Measurements from ENCODE around the gene CASP14. TPM values are rescaled to one million over a fixed set of nuclear protein-coding genes. Genes with fewer than 3 reads are reported as not detected.

The CASP14 gene
- total RNA-seq, 1 donor = not detected

DNA sequence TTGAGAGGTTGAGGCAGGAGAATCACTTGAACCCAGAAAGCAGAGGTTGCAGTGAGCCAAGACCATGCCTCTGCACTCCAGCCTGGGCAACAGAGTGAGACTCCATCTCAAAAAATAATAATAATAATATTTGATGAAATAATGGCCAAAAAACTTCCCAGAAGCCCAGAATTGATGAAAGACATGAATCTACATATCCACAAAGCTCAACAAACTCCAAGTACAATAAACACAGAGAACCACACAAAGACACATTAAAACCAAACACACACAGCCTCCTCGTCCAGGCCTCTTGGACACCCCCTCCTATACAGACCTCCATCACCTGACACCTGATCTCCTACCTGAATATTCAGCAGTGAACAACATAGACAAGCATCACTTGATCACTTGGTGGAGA, 54.7 kb downstream of the CASP14 start:
- DNase-seq (ENCODE audit: low read depth) = no peak
- TF ChIP-seq, protein P1, sequence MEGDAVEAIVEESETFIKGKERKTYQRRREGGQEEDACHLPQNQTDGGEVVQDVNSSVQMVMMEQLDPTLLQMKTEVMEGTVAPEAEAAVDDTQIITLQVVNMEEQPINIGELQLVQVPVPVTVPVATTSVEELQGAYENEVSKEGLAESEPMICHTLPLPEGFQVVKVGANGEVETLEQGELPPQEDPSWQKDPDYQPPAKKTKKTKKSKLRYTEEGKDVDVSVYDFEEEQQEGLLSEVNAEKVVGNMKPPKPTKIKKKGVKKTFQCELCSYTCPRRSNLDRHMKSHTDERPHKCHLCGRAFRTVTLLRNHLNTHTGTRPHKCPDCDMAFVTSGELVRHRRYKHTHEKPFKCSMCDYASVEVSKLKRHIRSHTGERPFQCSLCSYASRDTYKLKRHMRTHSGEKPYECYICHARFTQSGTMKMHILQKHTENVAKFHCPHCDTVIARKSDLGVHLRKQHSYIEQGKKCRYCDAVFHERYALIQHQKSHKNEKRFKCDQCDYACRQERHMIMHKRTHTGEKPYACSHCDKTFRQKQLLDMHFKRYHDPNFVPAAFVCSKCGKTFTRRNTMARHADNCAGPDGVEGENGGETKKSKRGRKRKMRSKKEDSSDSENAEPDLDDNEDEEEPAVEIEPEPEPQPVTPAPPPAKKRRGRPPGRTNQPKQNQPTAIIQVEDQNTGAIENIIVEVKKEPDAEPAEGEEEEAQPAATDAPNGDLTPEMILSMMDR (IDR thresholded peaks at IDR 0.05; ENCODE audit: insufficient read depth, low read depth, low read length) = no peak
- no peak overlapping the region for H3K4me3 ChIP-seq (ENCODE audit: low read depth, low read length)

DNA sequence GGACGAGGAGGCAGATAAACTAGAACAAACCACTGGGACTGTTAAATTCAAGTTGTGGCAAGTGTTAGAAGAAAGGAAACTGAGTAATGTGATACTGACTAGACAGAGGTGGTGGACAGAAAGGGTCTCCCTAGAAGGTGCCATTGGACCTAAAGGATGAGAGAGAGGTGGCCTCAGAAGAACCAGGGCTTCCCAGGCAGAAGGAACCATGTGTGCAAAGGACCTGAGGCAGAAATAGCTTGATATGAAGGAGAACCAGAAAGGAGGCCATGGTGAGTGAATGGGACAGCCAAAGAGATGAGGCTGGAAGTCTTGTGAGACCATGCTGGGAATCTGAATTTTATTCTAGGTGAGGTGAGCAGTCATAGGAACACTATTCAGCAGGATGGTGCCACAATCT, 55.1 kb downstream of the CASP14 start:
- TF ChIP-seq, protein P1 (IDR thresholded peaks at IDR 0.05; ENCODE audit: insufficient read depth, low read depth, low read length) = no peak
- H3K4me3 ChIP-seq (ENCODE audit: low read depth, low read length) = no peak overlapping the region
- DNase-seq (ENCODE audit: low read depth) = no peak

DNA sequence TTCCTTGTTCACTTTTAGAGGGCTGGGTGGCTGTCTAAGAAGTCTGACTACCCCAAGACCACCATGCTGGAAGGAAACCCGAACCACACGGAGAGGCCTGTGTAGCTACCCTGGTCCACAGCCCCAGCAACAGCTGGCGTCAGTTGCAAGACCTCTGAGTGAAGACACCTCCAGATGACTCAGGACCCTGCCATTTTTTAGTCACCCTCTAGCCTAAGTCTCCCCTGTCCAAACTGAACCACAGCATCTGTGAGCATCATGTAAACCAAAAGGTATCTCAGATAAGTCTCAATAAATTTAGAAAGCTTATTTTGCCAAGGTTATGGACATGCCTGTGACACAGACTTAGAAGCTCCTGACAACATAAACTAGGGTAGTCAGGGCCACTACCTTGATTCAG, 55.8 kb downstream of the CASP14 start:
- no peak for DNase-seq (ENCODE audit: low read depth)
- H3K4me3 ChIP-seq (ENCODE audit: low read depth, low read length) = no peak overlapping the region
- TF ChIP-seq, protein P1 (IDR thresholded peaks at IDR 0.05; ENCODE audit: insufficient read depth, low read depth, low read length) = no peak

DNA sequence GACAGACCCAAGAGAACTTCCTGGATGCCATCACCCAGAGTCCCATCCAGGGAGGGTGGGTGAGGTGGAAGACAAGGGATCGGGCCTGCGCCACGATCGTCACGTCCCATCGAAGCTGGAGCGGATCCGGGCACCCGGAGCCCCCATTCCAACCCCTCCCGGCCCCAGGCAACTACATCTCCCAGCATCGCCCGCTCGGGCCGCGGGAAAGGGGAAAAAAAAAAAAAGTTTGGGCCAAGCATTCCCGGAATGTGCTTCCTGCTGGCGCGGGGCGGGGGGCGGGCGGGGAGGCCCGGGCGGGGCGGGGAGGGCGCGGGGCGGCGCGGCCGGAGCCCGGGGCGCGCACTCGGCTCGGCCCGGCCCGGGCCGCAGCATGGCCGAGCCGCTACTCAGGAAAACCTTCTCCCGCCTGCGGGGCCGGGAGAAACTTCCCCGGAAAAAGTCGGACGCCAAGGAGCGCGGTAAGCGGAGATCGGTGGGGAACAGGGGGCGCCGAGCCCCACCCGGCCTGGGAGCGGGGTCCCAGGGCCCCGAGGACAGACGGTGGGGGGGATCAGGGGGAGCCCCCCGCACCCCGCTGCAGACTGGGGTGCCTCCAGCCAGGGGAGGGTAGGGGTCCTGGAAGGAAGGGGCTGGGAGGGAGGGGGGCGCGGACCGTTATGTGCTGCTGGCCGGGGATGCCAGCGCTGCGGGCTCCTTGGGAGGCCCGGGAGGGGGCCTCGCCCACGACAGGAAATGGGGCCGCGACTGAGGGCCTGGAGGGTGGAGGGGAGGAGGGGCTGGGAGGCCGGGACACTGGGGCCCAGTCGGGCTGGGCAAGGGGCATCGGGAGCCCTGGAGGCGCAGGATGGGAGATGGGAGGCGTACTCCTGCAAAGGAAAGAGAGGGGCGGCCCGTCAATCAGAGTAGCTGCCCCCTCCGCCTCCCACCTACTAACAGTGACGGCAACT, 58.1 kb downstream of the CASP14 start, which contains the start of gene SYDE1:
Gene SYDE1, plus strand, starts transcription at position 341 of the 950 bp plus-strand sequence. Its CDS starts 33 bp downstream, at position 374.
- DNase-seq (ENCODE audit: low read depth) = peak; percentile 59
- TF ChIP-seq, protein P1 (IDR thresholded peaks at IDR 0.05; ENCODE audit: insufficient read depth, low read depth, low read length) = no peak
- peak within 1 kb of the TSS; percentile 79 for H3K4me3 ChIP-seq (ENCODE audit: low read depth, low read length)

Other genes with a start within 250 kb of the CASP14 start
- gene OR7A5, start 214.3 kb upstream of the CASP14 start, total RNA-seq = not detected in 2 replicates
- gene OR7C1, start 214.3 kb upstream of the CASP14 start, total RNA-seq = under 0.01 TPM in 1 of 2 replicates, not detected in the other
- gene OR7A10, start 200.6 kb upstream of the CASP14 start, total RNA-seq = not detected in 2 replicates
- gene OR7A17, start 163.3 kb upstream of the CASP14 start, total RNA-seq = not detected in 2 replicates
- not detected in 2 replicates for gene OR7C2, start 108.0 kb upstream of the CASP14 start, total RNA-seq
- gene SLC1A6, start 69.6 kb upstream of the CASP14 start, total RNA-seq = not detected in 2 replicates
- gene OR1I1, start 32.7 kb downstream of the CASP14 start, total RNA-seq = not detected in 2 replicates
- 51.0 and 61.2 TPM in 2 replicates for gene SYDE1, start 57.9 kb downstream of the CASP14 start, total RNA-seq
- gene NOTCH3, start 151.5 kb downstream of the CASP14 start, total RNA-seq = 27.6 and 39.3 TPM in 2 replicates
- under 0.01 TPM in 2 replicates for gene EPHX3, start 183.0 kb downstream of the CASP14 start, total RNA-seq

Measured in fibroblast of villous mesenchyme (primary cell).